Trophoblast cell (in vitro differentiated cells and primary cell): ENCODE data around the gene C4orf51.
A peak's percentile ranks its signal among the peaks of the same experiment; 100 is the strongest.

Source experiments
- DNase-seq, 2 donors: peaks; one replicate each; pipeline ENCODE4 v3.0.0-alpha.2; 2016
- H2AFZ ChIP-seq: 2 replicates; pipeline ENCODE4 v1.6.1; 2013; ENCODE audit warnings: low read length, moderate library complexity, mild to moderate bottlenecking; ENCODE audit not compliant: insufficient read depth, poor library complexity
- H2AK5ac ChIP-seq: 2 replicates; pipeline ENCODE4 v1.6.1; 2013; ENCODE audit warnings: mild to moderate bottlenecking, low read length
- H2BK120ac ChIP-seq: 2 replicates; pipeline ENCODE4 v1.6.1; 2013; ENCODE audit warnings: low read length, mild to moderate bottlenecking, moderate library complexity; ENCODE audit not compliant: insufficient read depth, poor library complexity
- H2BK12ac ChIP-seq: 2 replicates; pipeline ENCODE4 v1.6.1; 2013; ENCODE audit warnings: mild to moderate bottlenecking, low read length, moderate library complexity
- H2BK5ac ChIP-seq: 2 replicates; pipeline ENCODE4 v1.6.1; 2013; ENCODE audit warnings: low read length, low read depth, moderate library complexity, mild to moderate bottlenecking; ENCODE audit not compliant: poor library complexity
- H3K14ac ChIP-seq: 2 replicates; pipeline ENCODE4 v1.6.1; 2013; ENCODE audit warnings: mild to moderate bottlenecking, low read length
- H3K18ac ChIP-seq: 2 replicates; pipeline ENCODE4 v1.6.1; 2013; ENCODE audit warnings: mild to moderate bottlenecking, low read length
- H3K23ac ChIP-seq: 2 replicates; pipeline ENCODE4 v1.6.1; 2013; ENCODE audit warnings: low read length
- H3K27ac ChIP-seq: 2 replicates; pipeline ENCODE4 v1.5.1; 2013; ENCODE audit warnings: low read depth, mild to moderate bottlenecking, inconsistent platforms, low read length, moderate library complexity
- H3K27me3 ChIP-seq: 2 replicates; pipeline ENCODE4 v1.6.1; 2013; ENCODE audit warnings: inconsistent platforms, mild to moderate bottlenecking, low read length, moderate library complexity; ENCODE audit not compliant: insufficient read depth
- H3K36me3 ChIP-seq, 2 experiments: 1 replicate in 1 of 2; 2 replicates in 1 of 2; pipeline ENCODE4 v1.6.1; 2013; ENCODE audit warnings: low read length in 2 of 2, mild to moderate bottlenecking in 2 of 2, moderate library complexity in 1 of 2; ENCODE audit not compliant: insufficient read depth in 2 of 2, control insufficient read depth in 1 of 2
- H3K4ac ChIP-seq: 2 replicates; pipeline ENCODE4 v1.6.1; 2013; ENCODE audit warnings: low read depth, mild to moderate bottlenecking, low read length, moderate library complexity
- H3K4me1 ChIP-seq, 2 experiments: 1 replicate in 1 of 2; 2 replicates in 1 of 2; pipeline ENCODE4 v1.6.1; 2013; ENCODE audit warnings: low read length in 2 of 2, mild to moderate bottlenecking in 2 of 2, moderate library complexity in 1 of 2; ENCODE audit not compliant: insufficient read depth in 2 of 2, control insufficient read depth in 1 of 2
- H3K4me2 ChIP-seq: 2 replicates; pipeline ENCODE4 v1.6.1; 2013; ENCODE audit warnings: inconsistent platforms, mild to moderate bottlenecking, low read length, moderate library complexity
- H3K4me3 ChIP-seq: 2 replicates; pipeline ENCODE4 v1.5.1; 2013; ENCODE audit warnings: mild to moderate bottlenecking, low read depth, low read length, inconsistent platforms
- H3K79me1 ChIP-seq: one replicate; pipeline ENCODE4 v1.6.1; 2013; ENCODE audit warnings: low read length
- H3K79me2 ChIP-seq: 2 replicates; pipeline ENCODE4 v1.6.1; 2013; ENCODE audit warnings: low read length, mild to moderate bottlenecking; ENCODE audit not compliant: control insufficient read depth, insufficient read depth, poor library complexity
- H3K9ac ChIP-seq: 2 replicates; pipeline ENCODE4 v1.6.1; 2013; ENCODE audit warnings: mild to moderate bottlenecking, low read length
- H3K9me3 ChIP-seq: 2 replicates; pipeline ENCODE4 v1.6.1; 2013; ENCODE audit warnings: low read depth, mild to moderate bottlenecking, control low read depth, inconsistent platforms, low read length; ENCODE audit not compliant: insufficient read depth
- H4K12ac ChIP-seq: 2 replicates; pipeline ENCODE4 v1.6.1; 2013; ENCODE audit warnings: low read depth, mild to moderate bottlenecking, low read length, moderate library complexity
- H4K8ac ChIP-seq: 2 replicates; pipeline ENCODE4 v1.6.1; 2013; ENCODE audit warnings: low read depth, mild to moderate bottlenecking, low read length, moderate library complexity
- H4K91ac ChIP-seq: one replicate; pipeline ENCODE4 v1.6.1; 2013; ENCODE audit warnings: low read depth, mild to moderate bottlenecking, low read length, moderate library complexity
- WGBS: extraction: QIAGEN DNeasy Blood & Tissue Kit; methylation state at CpG from one replicate; pipeline ENCODE4 v1.1.7; 2013; ENCODE audit warnings: missing lambda C conversion rate; ENCODE audit not compliant: insufficient read length, insufficient coverage; ENCODE audit errors: extremely low coverage; 5-methylcytosine and 5-hydroxymethylcytosine counted together

C4orf51 gene

DNA sequence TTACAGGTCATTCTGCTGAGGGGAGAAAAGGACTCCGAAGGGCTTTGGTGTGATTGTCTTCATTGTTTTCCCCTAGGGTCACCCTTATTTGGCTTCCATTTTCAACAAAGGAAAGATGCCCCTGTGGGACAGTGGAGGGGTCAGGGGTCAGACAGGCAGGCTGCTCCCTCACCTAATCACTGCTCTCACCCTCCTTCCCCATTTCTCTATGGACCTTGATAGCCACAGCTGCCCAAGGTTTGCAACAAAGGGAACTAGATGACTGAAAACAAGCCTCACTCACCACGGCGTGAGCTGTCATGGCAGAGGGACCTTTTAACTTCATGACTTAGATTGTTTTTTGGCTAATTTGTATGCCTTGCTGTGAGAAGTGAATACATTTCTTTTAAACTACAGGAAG is 40.7 kb downstream of the C4orf51 start:
- H2BK120ac ChIP-seq: no peak overlapping the region
- H3K79me2 ChIP-seq: no peaks in the 10 kb centered on the region
- no peak overlapping the region for H3K9ac ChIP-seq
- no peak overlapping the region for H3K23ac ChIP-seq
- H3K27me3 ChIP-seq: no peaks in the 10 kb centered on the region
- no peaks in the 10 kb centered on the region for H3K4me1 ChIP-seq
- H3K14ac ChIP-seq: no peak overlapping the region
- no peak overlapping the region for H2BK12ac ChIP-seq
- H3K27ac ChIP-seq: no peak overlapping the region
- H2AFZ ChIP-seq: no peak overlapping the region
- no peak overlapping the region for H3K4ac ChIP-seq
- no peak for DNase-seq
- H3K4me2 ChIP-seq: no peak overlapping the region
- no peak overlapping the region for H2BK5ac ChIP-seq
- H2AK5ac ChIP-seq: no peak overlapping the region
- H3K36me3 ChIP-seq: no peaks in the 10 kb centered on the region
- H3K79me1 ChIP-seq: no peaks in the 10 kb centered on the region
- WGBS: no CpG with 5 or more reads among the region's 3 CpGs
- H3K9me3 ChIP-seq: no peaks in the 10 kb centered on the region
- H4K8ac ChIP-seq: no peak overlapping the region
- no peak overlapping the region for H3K18ac ChIP-seq
- no peak overlapping the region for H4K12ac ChIP-seq
- H4K91ac ChIP-seq: no peak overlapping the region
- no peak overlapping the region for H3K4me3 ChIP-seq

DNA sequence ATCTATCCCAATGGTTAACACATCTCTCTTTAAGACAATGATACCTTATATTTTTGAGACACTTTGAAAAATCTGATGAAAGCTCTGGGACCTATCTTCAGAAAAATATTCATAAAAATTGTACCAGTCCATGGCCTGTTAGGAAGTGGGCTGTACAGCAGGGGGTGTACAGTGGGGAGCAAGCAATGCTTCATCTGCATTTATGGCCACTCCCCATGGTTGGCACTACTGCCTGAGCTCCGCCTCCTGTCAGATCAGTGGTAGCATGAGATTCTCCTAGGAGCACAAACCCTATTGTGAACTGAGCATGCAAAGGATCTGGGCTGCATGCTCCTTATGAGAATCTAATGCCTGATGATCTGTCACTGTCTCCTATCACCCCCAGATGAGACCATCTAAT is 42.6 kb downstream of the C4orf51 start:
- H3K4ac ChIP-seq: no peak overlapping the region
- no CpG with 5 or more reads among the region's 1 CpG for WGBS
- H4K8ac ChIP-seq: no peak overlapping the region
- no peak overlapping the region for H3K27ac ChIP-seq
- no peaks in the 10 kb centered on the region for H3K79me2 ChIP-seq
- H3K79me1 ChIP-seq: no peaks in the 10 kb centered on the region
- no peaks in the 10 kb centered on the region for H3K27me3 ChIP-seq
- no peak for DNase-seq
- no peak overlapping the region for H2AFZ ChIP-seq
- no peak overlapping the region for H4K91ac ChIP-seq
- no peak overlapping the region for H3K4me2 ChIP-seq
- no peak overlapping the region for H3K18ac ChIP-seq
- no peak overlapping the region for H3K23ac ChIP-seq
- no peaks in the 10 kb centered on the region for H3K4me1 ChIP-seq
- no peaks in the 10 kb centered on the region for H3K36me3 ChIP-seq
- no peak overlapping the region for H2BK12ac ChIP-seq
- no peak overlapping the region for H3K14ac ChIP-seq
- H3K4me3 ChIP-seq: no peak overlapping the region
- no peak overlapping the region for H2BK5ac ChIP-seq
- no peaks in the 10 kb centered on the region for H3K9me3 ChIP-seq
- H2BK120ac ChIP-seq: no peak overlapping the region
- no peak overlapping the region for H2AK5ac ChIP-seq
- no peak overlapping the region for H4K12ac ChIP-seq
- no peak overlapping the region for H3K9ac ChIP-seq

DNA sequence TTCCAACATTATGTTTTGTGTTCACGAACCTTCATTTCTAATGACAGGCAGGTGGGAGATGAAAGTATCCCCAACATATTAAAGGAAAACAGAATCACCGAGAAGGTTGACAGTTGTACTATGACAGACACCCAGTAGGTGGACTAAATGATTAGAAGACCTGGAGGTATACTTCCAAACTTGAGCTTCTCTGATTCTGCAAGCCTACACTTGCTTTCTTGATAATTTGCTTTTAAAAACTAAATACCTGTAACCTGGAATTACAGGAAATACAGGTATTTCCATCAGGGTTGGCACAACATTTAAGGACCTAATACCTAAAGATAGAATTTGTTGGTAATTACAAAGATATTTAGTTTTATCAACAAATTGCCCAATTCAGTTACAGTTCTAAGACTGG is 43.4 kb downstream of the C4orf51 start:
- Histone ChIP-seq H3K36me3 (no peaks in the 10 kb centered on the region), H3K23ac (no peak overlapping the region), H4K12ac (no peak overlapping the region), H3K79me2 (no peaks in the 10 kb centered on the region), H3K4me1 (no peaks in the 10 kb centered on the region), H2BK12ac (no peak overlapping the region), H4K91ac (no peak overlapping the region), H3K9me3 (no peaks in the 10 kb centered on the region), H3K4me2 (no peak overlapping the region), H3K27me3 (no peaks in the 10 kb centered on the region), H3K79me1 (no peaks in the 10 kb centered on the region), H3K14ac (no peak overlapping the region), H2BK5ac (no peak overlapping the region), H2AFZ (no peak overlapping the region), H3K27ac (no peak overlapping the region), H2BK120ac (no peak overlapping the region), H3K9ac (no peak overlapping the region), H3K4me3 (no peak overlapping the region), H4K8ac (no peak overlapping the region), H3K18ac (no peak overlapping the region), H2AK5ac (no peak overlapping the region), H3K4ac (no peak overlapping the region)
- WGBS: no CpG with 5 or more reads among the region's 2 CpGs
- peak in 1 of 2 donors; percentile 84 for DNase-seq

DNA sequence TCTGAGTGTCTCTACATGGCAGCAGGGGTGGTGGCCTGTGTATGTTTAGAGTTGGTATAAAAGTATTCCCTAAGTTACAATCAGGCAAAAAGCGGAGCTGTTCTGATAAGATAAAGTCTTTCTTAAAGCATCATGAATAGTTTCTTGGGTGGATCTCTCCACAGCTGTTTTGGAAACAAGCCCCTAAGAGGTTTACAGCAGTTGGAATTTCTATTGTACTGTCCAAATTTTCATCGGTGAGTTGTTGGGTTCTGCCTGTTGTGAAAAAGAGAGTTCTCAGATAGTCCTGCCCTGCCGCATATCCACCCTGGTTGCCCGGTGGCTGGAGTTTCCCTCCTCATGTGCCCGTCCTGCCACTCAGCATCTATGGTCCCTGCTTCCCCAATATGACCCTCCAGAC is 50.1 kb downstream of the C4orf51 start:
- Histone ChIP-seq H3K27ac (no peak overlapping the region), H4K8ac (no peak overlapping the region), H4K12ac (no peak overlapping the region), H2AFZ (no peak overlapping the region), H3K18ac (no peak overlapping the region), H3K27me3 (no peaks in the 10 kb centered on the region), H4K91ac (no peak overlapping the region), H3K23ac (no peak overlapping the region), H3K79me2 (peaks cover 7% of the 10 kb centered on the region), H3K9me3 (no peaks in the 10 kb centered on the region), H2BK12ac (no peak overlapping the region), H3K14ac (no peak overlapping the region), H3K79me1 (peaks cover 27% of the 10 kb centered on the region), H3K36me3 (no peaks in the 10 kb centered on the region), H3K4ac (no peak overlapping the region), H2BK5ac (no peak overlapping the region), H3K9ac (no peak overlapping the region), H2BK120ac (no peak overlapping the region), H3K4me3 (no peak overlapping the region), H3K4me1 (peaks cover 12 to 16% of the 10 kb centered on the region in 2 experiments), H3K4me2 (no peak overlapping the region), H2AK5ac (no peak overlapping the region)
- no CpG with 5 or more reads among the region's 5 CpGs for WGBS
- DNase-seq: peak in 1 of 2 donors; percentile 12
